NCI-H748 (cell line): ENCODE results near the gene VPS33A.
A peak's percentile ranks its signal among the peaks of the same experiment; 100 is the strongest.
"Not testable (repeated sequence)": the region's sequence is repeated elsewhere in the genome, so short reads cannot be mapped to it uniquely, and the experiment has no call there.

ENCODE experiments used
- DNase-seq: peaks from one replicate; lab custom pipeline; 2025; ENCODE audit not compliant: unreplicated experiment; lab: John Stamatoyannopoulos, UW

Gene VPS33A

GRCh38 chr12:122205053-122205925 lies 61.0 kb downstream of the VPS33A start:
- DNase-seq: no peak

GRCh38 chr12:122204167-122205052 lies 61.9 kb downstream of the VPS33A start:
- peak; percentile 45 for DNase-seq

- DNase-seq: peak; percentile 82
Observed at GRCh38 chr12:122203301-122204166, 62.8 kb downstream of the VPS33A start, which contains the start of gene B3GNT4. B3GNT4 (plus strand) TSS chr12:122203709; CDS start chr12:122204619, 910 bp downstream.

- not testable (repeated sequence) for DNase-seq
Observed at GRCh38 chr12:122202811-122203210, 63.5 kb downstream of the VPS33A start.

GRCh38 chr12:122202017-122202416 lies 64.3 kb downstream of the VPS33A start:
- no peak for DNase-seq

- DNase-seq: no peak
Observed at GRCh38 chr12:122201381-122201780, 64.9 kb downstream of the VPS33A start.

- no peak for DNase-seq
Observed at GRCh38 chr12:122200541-122201175, 65.6 kb downstream of the VPS33A start.

- no peak for DNase-seq
Observed at GRCh38 chr12:122199484-122200355, 66.6 kb downstream of the VPS33A start.

- DNase-seq: no peak
Observed at GRCh38 chr12:122197612-122197966, 68.7 kb downstream of the VPS33A start.

GRCh38 chr12:122195405-122195804 lies 70.9 kb downstream of the VPS33A start:
- no peak for DNase-seq

GRCh38 chr12:122194804-122195203 lies 71.5 kb downstream of the VPS33A start:
- no peak for DNase-seq

- DNase-seq: no peak
Observed at GRCh38 chr12:122192441-122192840, 73.9 kb downstream of the VPS33A start.

- peak; percentile 60 for DNase-seq
Observed at GRCh38 chr12:122190842-122191668, 75.2 kb downstream of the VPS33A start.

- DNase-seq: no peak
Observed at GRCh38 chr12:122189626-122190475, 76.4 kb downstream of the VPS33A start.

- DNase-seq: no peak
Observed at GRCh38 chr12:122187466-122187865, 78.8 kb downstream of the VPS33A start.

GRCh38 chr12:122185494-122186082 lies 80.7 kb downstream of the VPS33A start:
- DNase-seq: no peak

- DNase-seq: no peak
Observed at GRCh38 chr12:122185079-122185478, 81.2 kb downstream of the VPS33A start.
